D721Med (cell line): ENCODE measurements around the gene ABCG2.

ENCODE experiments used
- DNase-seq: peaks from one replicate; pipeline ENCODE4 v3.0.0; 2011; ENCODE audit warnings: low spot score; ENCODE audit not compliant: insufficient read length
- FAIRE-seq: peaks from 2 replicates; lab custom pipeline; 2011; peaks lifted over from hg19 to GRCh38; lab: Jason Lieb, UNC
- TF ChIP-seq, protein P1 (sequence below): IDR thresholded peaks from 2 replicates; pipeline ENCODE4 v1.5.1; 2012; ENCODE audit warnings: mild to moderate bottlenecking, control low read depth; ENCODE audit not compliant: insufficient read depth; ENCODE audit errors: missing control alignments

The ABCG2 gene

GRCh38 chr4:88041626-88042025 is 116.8 kb downstream of the ABCG2 start:
- FAIRE-seq (no peak), DNase-seq (no peak)
- TF ChIP-seq, protein P1, sequence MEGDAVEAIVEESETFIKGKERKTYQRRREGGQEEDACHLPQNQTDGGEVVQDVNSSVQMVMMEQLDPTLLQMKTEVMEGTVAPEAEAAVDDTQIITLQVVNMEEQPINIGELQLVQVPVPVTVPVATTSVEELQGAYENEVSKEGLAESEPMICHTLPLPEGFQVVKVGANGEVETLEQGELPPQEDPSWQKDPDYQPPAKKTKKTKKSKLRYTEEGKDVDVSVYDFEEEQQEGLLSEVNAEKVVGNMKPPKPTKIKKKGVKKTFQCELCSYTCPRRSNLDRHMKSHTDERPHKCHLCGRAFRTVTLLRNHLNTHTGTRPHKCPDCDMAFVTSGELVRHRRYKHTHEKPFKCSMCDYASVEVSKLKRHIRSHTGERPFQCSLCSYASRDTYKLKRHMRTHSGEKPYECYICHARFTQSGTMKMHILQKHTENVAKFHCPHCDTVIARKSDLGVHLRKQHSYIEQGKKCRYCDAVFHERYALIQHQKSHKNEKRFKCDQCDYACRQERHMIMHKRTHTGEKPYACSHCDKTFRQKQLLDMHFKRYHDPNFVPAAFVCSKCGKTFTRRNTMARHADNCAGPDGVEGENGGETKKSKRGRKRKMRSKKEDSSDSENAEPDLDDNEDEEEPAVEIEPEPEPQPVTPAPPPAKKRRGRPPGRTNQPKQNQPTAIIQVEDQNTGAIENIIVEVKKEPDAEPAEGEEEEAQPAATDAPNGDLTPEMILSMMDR = no peak

- TF ChIP-seq, protein P1 = no peak
- FAIRE-seq (no peak), DNase-seq (no peak)
Observed at GRCh38 chr4:88040707-88041106, 117.7 kb downstream of the ABCG2 start.
